Stimulated activated CD8-positive, alpha-beta memory T cell treated with anti-CD3 and anti-CD28 coated beads, Interleukin-2, amount 100 ng/mL, for 1 hour (primary cell): ENCODE measurements around the gene LGI2.

ENCODE experiments used
- DNase-seq, 2 donors: peaks; one replicate each; pipeline ENCODE4 v3.0.0-alpha.2; 2020; ENCODE audit warnings: low read depth in 2 of 2

Gene LGI2

DNA sequence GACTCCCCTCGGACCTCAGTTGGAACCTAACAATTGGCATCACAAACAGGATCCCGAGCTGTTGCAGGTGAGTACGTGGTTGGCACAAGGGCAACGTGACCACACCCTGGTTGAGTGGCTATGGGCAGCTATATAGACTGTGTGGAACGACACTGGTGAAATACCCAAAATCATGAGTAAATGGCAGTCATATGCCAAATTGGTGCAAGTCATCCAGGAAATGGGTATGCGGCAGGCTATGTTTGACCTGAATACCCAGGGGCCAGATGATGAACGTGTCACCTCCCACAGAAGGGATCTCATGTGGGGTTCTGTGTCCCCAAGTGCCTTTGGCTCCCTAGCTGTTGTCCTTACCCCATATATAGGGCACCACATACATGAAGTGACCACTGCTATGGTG is 64.7 kb downstream of the LGI2 start:
- DNase-seq, result no peak

DNA sequence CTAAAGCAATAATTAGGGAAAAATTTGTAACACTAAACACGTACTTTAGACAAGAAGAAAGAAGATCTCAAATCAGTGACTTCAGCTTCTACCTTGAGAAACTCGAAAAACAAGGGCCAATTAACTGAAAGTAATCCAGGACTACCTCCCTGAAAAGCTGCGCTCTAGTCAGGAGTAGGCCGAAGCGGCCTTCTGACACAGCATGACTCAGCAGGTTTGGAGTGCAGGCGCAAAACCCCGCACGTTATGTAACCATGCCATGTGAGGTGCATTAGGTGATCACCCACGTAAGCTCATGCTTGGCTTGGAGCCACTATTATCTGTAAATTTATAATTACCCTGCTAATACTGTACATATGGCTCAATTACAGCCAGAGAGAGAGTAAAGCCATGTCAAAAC is 65.1 kb downstream of the LGI2 start:
- no peak for DNase-seq

DNA sequence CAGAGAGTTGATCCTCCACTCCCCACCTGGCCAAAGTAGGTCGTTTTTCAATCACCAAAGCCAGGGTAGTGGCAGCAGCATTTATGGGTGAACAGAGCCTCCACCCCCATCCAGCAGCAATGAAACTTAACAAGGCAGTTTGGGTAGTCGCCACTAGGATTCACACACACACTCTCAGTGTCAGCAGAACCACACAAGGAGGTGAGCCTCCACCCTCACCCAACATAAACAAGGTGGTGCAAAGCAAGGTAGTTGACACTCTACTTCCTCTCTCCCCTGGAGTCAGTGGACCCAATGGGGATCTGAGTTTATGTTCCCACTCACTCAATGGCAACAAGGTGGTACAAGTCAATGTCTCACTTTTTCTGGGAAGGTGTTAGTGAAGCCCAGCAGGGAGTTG is 67.5 kb downstream of the LGI2 start:
- no peak for DNase-seq

DNA sequence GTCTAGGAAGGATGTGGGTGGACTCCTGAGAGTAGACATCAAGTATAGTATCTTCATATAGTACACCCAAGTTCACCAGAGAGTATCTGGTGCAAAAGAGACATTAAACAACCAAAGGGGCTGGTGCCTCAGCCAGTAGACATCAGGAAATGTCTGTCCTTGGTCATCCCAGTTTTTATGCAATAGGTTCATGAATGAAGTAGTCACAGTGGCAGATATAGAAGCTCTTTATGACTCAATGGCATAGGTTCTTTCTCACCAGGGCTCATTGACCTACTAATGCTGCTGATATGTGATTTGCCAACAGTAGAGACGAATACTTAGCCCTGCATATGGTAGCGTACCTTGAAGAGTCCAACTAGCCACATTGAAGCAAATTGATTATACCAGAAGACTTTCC is 72.9 kb downstream of the LGI2 start:
- no peak for DNase-seq

DNA sequence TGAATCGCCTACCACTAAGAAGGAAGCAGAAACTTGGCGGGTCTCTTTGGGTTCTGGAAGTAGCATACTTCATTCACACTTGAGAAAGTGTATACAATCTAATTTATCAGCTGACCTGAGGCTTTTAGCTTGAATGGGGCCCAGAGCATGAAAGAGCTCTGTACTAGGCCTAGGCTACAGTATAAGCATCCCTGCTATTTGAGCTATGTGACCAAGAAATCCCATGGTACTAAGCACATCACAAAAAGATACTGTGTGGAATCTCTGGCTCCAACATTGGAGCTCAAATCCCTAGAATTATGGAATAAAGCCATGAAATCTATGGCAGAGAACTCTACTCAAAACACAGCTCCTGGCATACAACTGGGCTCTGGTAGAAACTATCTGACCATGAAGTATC is 74.0 kb downstream of the LGI2 start:
- DNase-seq, result no peak

DNA sequence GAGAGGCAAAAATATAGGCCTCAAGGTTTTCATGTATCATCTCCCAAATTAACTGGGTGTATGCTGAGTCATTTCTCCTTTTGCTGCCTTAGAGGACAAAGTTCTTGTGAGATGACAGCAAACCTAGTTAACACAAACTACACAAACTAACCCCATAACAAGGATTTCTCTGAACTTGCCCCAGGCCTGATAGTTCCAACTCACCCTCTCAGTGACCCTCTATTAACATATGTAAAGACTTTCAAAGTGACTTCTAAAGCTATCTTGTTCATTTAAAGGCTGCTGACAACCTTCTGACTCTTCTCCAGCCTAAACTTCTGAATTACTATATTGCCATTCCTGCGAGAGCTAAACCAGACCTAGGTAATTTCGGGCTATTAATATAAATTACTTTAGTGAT is 74.7 kb downstream of the LGI2 start:
- DNase-seq, result no peak

DNA sequence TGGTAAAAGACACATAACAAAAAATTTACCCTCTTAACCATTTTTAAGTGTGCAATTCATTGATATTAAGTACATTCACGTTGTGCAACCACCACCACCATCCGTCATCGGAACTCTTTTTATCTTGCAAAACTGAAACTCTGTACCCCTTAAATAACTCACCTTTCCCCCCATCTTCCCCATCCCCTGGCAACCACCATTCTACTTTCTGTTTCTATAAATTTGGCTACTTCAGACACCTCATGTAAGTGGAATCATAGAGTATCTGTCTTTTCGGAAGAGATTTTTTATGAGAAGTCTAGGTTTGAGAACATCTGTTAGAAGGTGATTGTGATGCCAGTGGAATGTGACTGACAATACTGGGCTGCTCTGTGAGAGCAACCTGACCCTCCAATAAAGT is 78.1 kb downstream of the LGI2 start:
- DNase-seq, result no peak

DNA sequence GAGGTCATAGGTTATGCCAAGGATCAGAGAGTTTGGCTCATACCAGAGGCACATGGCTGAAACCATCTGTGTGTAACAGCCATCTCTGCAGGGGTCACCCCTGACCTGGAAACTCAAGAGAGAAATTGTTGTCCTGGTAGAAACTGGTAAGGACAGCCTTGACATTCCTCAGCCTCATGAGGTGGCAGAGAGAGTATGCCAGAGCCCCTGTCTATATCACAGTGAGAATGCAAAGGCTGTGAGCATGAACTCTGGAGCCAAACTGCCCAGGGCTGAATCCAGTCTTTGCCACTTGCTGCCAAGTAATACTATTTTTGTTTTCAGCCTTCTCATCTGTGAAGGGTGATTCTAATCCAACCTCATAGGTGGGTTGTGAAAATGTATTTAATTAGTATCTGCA is 80.8 kb downstream of the LGI2 start:
- DNase-seq, result no peak
